ENCODE data around the gene RSL24D1.

The RSL24D1 gene

DNA sequence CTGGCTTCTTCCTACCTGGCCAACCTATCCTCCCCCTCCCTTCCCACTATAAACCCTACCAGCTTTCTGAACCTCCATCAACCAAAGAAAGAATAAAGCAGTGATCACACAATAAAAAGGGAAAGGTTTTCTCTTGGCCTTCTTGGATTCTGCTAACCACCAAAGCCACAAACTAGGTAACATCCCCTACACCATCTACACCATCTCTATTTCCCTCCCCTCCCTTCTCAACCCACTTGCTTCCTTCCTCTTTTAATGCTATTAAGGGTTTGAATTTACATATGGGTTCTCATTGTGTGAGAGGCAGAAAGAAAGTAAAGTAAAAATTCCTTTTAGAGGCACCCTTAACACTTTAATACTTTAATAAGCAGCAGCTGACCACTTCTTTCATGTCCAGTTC lies 25.8 kb upstream of the RSL24D1 start:
- peaks cover 23% of the 10 kb centered on the region for H3K4me1 ChIP-seq (ENCODE audit: low read length)
- TF ChIP-seq EZH2phosphoT487 (IDR thresholded peaks at IDR 0.05; ENCODE audit: low read depth) = no peak
- TF ChIP-seq CTCF (IDR thresholded peaks at IDR 0.05; ENCODE audit: low read depth, low read length) = no peak
- H3K79me2 ChIP-seq (ENCODE audit: low read length) = no peaks in the 10 kb centered on the region
- H3K27ac ChIP-seq (ENCODE audit: low read length) = no peak overlapping the region
- no peaks in the 10 kb centered on the region for H3K27me3 ChIP-seq (ENCODE audit: low read depth, low read length)
- H3K36me3 ChIP-seq (replicated peaks; ENCODE audit: low read depth, low read length) = no peaks in the 10 kb centered on the region
- peak overlapping the region; percentile 50 for H3K4me2 ChIP-seq (ENCODE audit: low read length)
- no peak overlapping the region for H3K9ac ChIP-seq (ENCODE audit: low read length)
- no peak overlapping the region for H3K4me3 ChIP-seq (ENCODE audit: low read length)
- H4K20me1 ChIP-seq (ENCODE audit: insufficient read depth, low read length) = no peaks in the 10 kb centered on the region
- H2AFZ ChIP-seq (ENCODE audit: low read depth, low read length) = no peak overlapping the region
- no peaks in the 10 kb centered on the region for H3K9me3 ChIP-seq (ENCODE audit: insufficient read depth, low read length)

DNA sequence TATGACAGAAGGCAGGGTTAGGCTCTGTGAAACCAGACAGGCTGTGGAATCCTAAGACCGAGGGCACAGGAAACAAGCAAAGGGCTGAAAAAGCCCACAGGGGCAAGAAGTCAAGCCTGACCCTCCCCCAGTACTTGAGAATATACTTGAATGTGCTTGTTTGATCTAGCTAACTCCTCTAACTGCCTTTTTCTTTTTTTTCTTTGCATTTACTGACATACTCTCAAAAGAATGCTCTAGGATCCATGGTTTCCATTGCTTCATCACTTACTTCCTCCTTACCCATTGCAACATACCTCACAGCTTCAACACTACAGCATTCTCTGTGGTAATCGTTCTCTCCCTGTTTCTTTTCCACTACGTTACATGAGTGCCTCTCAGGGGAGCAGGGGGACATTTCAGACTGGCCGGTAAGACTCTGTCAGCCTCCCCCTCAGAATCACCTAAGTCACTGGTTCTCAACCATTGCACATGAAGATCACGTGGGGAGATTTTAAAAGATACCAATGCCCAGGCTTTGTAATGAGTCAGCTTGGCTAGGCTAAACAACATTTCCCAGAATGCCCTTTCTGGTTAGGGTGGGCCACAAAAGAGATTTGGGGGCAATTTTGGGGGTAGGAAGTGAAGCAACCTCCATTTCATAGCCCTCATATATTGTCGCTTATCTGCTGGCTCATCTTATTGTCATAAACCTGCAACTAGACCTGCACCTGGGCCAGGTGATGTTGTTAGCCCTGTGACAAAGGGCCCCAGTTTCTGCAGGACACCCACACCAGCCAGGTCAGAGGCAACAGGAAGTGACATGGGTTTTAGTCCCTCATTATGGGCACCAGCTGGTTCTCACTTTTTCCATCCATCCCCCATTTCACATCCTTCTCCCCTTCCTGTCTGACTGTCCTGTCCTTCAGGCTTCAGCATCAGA lies 24.6 kb upstream of the RSL24D1 start:
- H4K20me1 ChIP-seq (ENCODE audit: insufficient read depth, low read length) = no peaks in the 10 kb centered on the region
- H3K79me2 ChIP-seq (ENCODE audit: low read length) = no peaks in the 10 kb centered on the region
- H3K4me2 ChIP-seq (ENCODE audit: low read length) = 0 out of 2 replicates have a peak overlapping the region, but pooled peaks have one; percentile 17
- no peak overlapping the region for H3K9ac ChIP-seq (ENCODE audit: low read length)
- no peaks in the 10 kb centered on the region for H3K9me3 ChIP-seq (ENCODE audit: insufficient read depth, low read length)
- TF ChIP-seq CTCF (IDR thresholded peaks at IDR 0.05; ENCODE audit: low read depth, low read length) (no peak), EZH2phosphoT487 (IDR thresholded peaks at IDR 0.05; ENCODE audit: low read depth) (no peak)
- no peak overlapping the region for H3K27ac ChIP-seq (ENCODE audit: low read length)
- no peak overlapping the region for H3K4me3 ChIP-seq (ENCODE audit: low read length)
- H2AFZ ChIP-seq (ENCODE audit: low read depth, low read length) = no peak overlapping the region
- no peaks in the 10 kb centered on the region for H3K27me3 ChIP-seq (ENCODE audit: low read depth, low read length)
- peaks cover 23% of the 10 kb centered on the region for H3K4me1 ChIP-seq (ENCODE audit: low read length)
- no peaks in the 10 kb centered on the region for H3K36me3 ChIP-seq (replicated peaks; ENCODE audit: low read depth, low read length)

DNA sequence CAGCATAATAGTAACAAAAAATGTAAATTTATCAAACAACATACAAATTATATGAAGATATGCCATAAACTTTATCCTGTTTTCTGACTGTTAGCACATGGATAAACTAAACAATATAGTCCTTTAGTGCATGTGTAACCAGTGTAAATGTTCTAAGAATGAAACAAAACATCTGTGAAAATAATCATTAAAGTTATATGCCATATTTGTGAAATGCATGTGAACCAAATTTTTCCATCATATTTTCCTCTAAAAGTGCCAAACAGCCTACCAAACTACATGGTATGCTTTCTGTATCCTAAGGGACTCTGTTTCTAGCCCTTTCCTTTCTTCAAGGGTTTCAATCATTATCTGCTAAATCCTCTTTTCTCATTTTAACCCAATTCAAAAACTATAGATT lies 23.9 kb upstream of the RSL24D1 start:
- H3K4me1 ChIP-seq (ENCODE audit: low read length) = peaks cover 23% of the 10 kb centered on the region
- no peaks in the 10 kb centered on the region for H4K20me1 ChIP-seq (ENCODE audit: insufficient read depth, low read length)
- no peak overlapping the region for H3K4me3 ChIP-seq (ENCODE audit: low read length)
- H3K4me2 ChIP-seq (ENCODE audit: low read length) = no peak overlapping the region
- H3K27me3 ChIP-seq (ENCODE audit: low read depth, low read length) = no peaks in the 10 kb centered on the region
- H3K36me3 ChIP-seq (replicated peaks; ENCODE audit: low read depth, low read length) = no peaks in the 10 kb centered on the region
- H3K27ac ChIP-seq (ENCODE audit: low read length) = no peak overlapping the region
- H3K79me2 ChIP-seq (ENCODE audit: low read length) = no peaks in the 10 kb centered on the region
- TF ChIP-seq CTCF (IDR thresholded peaks at IDR 0.05; ENCODE audit: low read depth, low read length) (no peak), EZH2phosphoT487 (IDR thresholded peaks at IDR 0.05; ENCODE audit: low read depth) (no peak)
- no peak overlapping the region for H3K9ac ChIP-seq (ENCODE audit: low read length)
- no peak overlapping the region for H2AFZ ChIP-seq (ENCODE audit: low read depth, low read length)
- H3K9me3 ChIP-seq (ENCODE audit: insufficient read depth, low read length) = no peaks in the 10 kb centered on the region

GRCh38 chr15:55218056-55218455 lies 21.3 kb upstream of the RSL24D1 start:
- H3K4me1 ChIP-seq (ENCODE audit: low read length) = peaks cover 22% of the 10 kb centered on the region
- TF ChIP-seq CTCF (IDR thresholded peaks at IDR 0.05; ENCODE audit: low read depth, low read length) (no peak), EZH2phosphoT487 (IDR thresholded peaks at IDR 0.05; ENCODE audit: low read depth) (no peak)

More at GRCh38 chr15:55218056-55218455, 21.3 kb upstream of the RSL24D1 start:
- H4K20me1 ChIP-seq (ENCODE audit: insufficient read depth, low read length) = no peaks in the 10 kb centered on the region
- H3K79me2 ChIP-seq (ENCODE audit: low read length) = no peaks in the 10 kb centered on the region
- no peak overlapping the region for H3K4me3 ChIP-seq (ENCODE audit: low read length)
- no peaks in the 10 kb centered on the region for H3K27me3 ChIP-seq (ENCODE audit: low read depth, low read length)
- no peak overlapping the region for H2AFZ ChIP-seq (ENCODE audit: low read depth, low read length)
- no peaks in the 10 kb centered on the region for H3K36me3 ChIP-seq (replicated peaks; ENCODE audit: low read depth, low read length)
- no peak overlapping the region for H3K9ac ChIP-seq (ENCODE audit: low read length)
- no peaks in the 10 kb centered on the region for H3K9me3 ChIP-seq (ENCODE audit: insufficient read depth, low read length)
- peak overlapping the region; percentile 37 for H3K4me2 ChIP-seq (ENCODE audit: low read length)
- H3K27ac ChIP-seq (ENCODE audit: low read length) = no peak overlapping the region

Measured in OCI-LY3 (cell line).